D721Med (cell line): ENCODE results near the gene CBX7.

Experiments used
- DNase-seq: peaks from one replicate; pipeline ENCODE4 v3.0.0; 2011; ENCODE audit warnings: low spot score; ENCODE audit not compliant: insufficient read length
- FAIRE-seq: peaks from 2 replicates; lab custom pipeline; 2011; peaks lifted over from hg19 to GRCh38; lab: Jason Lieb, UNC
- CTCF ChIP-seq: IDR thresholded peaks from 2 replicates; pipeline ENCODE4 v1.5.1; 2012; ENCODE audit warnings: mild to moderate bottlenecking, control low read depth; ENCODE audit not compliant: insufficient read depth; ENCODE audit errors: missing control alignments

Gene CBX7

GRCh38 chr22:39150848-39151215 is 1.6 kb downstream of the CBX7 start:
- FAIRE-seq (no peak), DNase-seq (no peak)
- no peak for TF ChIP-seq CTCF

- no peak for FAIRE-seq
- TF ChIP-seq CTCF, result no peak
- no peak for DNase-seq
Measured at GRCh38 chr22:39149915-39150847, 2.3 kb downstream of the CBX7 start.

DNA sequence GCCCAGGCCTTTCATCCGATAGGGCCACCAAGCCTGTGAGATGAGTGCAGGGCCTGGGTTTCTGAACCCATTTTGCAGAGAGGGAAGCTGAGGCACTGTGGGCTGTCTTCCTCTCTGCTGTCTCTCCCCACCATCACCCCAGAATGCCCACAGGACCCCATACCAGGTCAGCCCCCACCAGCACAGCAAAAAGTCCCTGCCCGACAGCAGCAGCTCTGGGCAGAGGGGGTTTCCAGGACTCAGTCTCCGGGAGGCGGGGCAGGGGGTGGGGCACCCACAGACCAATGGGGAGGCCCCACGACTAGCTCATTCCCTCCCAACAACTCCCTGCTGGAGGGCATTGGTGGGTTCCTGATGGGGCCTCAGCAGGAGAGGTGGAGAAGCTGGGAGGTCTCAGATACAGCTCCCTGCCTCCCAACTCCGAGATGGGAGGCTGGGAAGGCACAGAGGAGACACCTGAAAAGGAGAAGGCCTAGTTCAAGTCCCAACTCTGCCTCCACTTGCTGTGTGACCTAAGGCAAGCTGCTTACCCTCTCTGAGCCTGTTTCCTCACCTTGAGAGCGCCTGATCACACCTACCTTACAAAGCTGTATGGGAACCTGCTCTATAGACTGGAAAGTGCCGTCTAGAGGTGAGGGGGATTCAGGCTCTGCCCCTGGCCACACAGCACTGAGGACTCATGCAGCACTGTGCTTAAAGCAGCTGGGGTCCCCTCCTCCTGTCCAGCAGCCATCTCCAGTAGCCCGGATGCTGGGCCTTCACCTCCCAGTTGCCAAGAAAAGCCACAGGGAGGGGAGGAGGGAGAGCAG is 3.5 kb downstream of the CBX7 start:
- no peak for TF ChIP-seq CTCF
- DNase-seq (no peak), FAIRE-seq (no peak)

DNA sequence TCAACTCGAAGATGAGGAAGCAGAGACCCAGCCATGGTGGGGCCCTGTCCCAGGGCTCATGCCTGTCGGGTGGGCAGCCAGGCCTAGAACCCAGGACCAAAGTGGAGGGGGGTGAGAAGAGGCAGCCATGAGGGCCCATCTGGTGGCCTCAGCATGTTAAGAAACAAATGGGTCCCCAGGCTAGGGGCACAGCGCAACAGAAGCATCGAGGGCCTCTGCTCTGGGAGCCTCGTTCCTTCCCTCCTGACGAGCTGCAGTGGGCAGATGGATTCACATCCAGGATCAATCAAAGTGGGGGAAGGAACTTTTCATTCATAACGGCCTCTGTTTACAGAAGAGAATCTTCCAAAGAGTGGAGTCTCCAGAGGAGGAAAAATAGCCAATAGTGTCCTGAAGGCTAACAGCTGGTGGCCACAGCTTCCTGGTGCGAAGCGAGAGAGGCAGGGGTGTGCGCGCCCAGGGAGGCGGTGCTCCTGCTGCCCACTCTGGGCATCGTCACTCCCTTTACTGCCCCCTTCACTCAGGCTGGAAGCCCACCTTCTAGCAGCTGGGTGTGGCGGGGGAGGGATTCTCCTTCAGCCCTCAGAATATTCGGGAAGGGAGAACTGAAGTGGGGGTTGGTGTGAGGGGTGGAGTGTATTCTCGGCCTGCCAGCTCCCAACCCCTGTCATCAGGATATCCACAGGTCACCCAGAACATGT is 4.3 kb downstream of the CBX7 start:
- DNase-seq, result no peak
- no peak for FAIRE-seq
- no peak for TF ChIP-seq CTCF

DNA sequence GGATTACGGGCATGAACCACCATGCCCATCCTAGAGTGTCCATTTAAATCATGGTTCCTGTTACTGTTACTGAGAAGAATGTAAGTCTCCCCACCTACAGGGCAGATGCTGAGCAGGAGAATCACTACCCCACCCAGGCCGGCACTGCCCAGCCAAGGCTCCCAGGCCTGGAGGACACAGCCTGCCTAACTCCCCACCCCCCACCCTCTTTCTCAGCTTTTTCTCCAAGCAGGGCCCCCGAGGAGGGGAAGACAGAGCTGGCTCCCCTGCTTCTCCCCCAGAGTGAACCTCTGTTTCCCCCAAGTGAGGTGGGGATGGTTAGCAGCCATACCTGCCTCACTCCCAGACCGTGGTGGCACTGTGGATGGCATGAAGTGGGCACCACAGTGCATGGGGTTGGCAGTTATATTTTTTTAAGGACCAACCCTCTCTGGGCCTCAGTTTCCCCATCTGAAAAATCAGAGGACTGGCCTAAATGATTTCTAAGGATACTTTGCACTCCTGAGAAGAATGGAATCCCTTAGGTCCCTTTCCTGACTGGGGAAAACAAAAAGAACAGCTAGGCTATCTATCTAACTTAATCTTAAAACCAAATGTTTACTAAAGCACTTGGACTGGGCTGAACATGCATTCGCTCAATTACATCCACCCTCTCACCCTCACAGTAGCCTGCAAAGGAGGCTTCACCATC is 5.0 kb downstream of the CBX7 start:
- no peak for TF ChIP-seq CTCF
- FAIRE-seq, result no peak
- DNase-seq, result no peak

DNA sequence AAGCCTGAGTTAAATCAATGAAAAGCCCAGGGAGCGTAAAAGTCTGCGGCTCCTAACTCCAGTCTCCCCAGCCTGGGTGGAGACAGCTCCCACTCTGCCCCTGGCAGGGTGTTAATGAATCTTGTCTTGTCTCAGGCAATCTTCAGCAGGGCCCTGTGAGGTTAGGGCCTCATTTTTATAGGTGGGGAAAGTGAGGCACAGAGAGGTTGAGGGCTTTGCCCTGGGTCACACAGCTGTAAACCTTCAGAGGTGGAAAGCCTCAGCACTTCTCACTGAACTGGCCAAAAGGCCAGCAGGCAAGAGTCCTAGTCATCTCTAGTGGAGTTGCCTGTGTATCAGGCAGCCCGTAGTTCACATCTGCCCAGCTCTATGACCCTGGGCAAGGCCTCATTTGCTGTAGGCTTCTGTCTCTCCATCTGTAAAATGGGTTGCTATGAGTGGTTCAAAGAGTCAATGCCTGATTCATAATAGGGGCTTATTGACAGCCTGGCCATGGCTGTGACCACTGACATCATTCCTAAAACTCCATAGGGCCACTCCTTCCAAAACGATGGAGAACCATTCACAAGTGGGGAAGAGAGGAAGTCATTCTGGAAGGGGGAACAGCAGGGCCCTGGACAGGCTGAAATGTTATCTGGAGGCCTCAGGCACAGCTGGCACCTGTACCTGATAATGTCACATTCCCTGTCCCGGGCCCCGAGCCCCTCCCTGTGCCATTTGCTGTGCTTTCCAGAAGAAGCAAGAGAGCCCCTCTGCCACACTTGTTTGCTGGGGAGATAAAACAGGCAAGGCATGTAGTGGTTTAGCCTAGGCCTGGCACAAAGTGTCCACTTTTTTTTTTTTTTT is 6.0 kb downstream of the CBX7 start:
- no peak for DNase-seq
- no peak for FAIRE-seq
- TF ChIP-seq CTCF, result no peak
